Right lung (tissue), 10 donors: ENCODE data around the gene CNN2. TPM values are rescaled to one million over a fixed set of nuclear protein-coding genes. Genes with fewer than 3 reads are reported as not detected.

Experiments used
- DNase-seq, 2 donors: peaks; one replicate each; pipeline ENCODE4 v3.0.0-alpha.2; 2013
- long read RNA-seq, 8 donors: transcript quantifications; one replicate each; lab custom pipeline, GENCODE V29; 2026
- polyA plus RNA-seq, 5 donors: library from polyadenylated mRNA; unstranded; fragments of 120-200 nt; gene quantifications; one replicate each; pipeline versions ENCODE4 v1.2.1 to v1.2.3, GENCODE V29; 2013; ENCODE audit warnings: inconsistent platforms in 1 of 5, low replicate concordance in 1 of 5; ENCODE audit not compliant: insufficient read length in 5 of 5, insufficient read depth in 1 of 5

CNN2 gene
- 100 to 1,000 TPM; 128 to 196 (median 157) TPM for polyA plus RNA-seq
- long read RNA-seq, donor 1, transcript CNN2-206 (1 exons, 2,266 nt), result major isoform, 115 of 162 reads
- long read RNA-seq, donor 1, transcript CNN2-201 (7 exons, 2,179 nt), result minor isoform, 34 of 162 reads
- long read RNA-seq, donor 1, partial matches to known transcripts, result 6 of 162 reads
- long read RNA-seq, donor 1, other reads (novel, unspliced or antisense), result 0 of 162 reads
- long read RNA-seq, donor 2, transcript CNN2-206 (1 exons, 2,266 nt), result major isoform, 40 of 60 reads
- long read RNA-seq, donor 2, transcript CNN2-201 (7 exons, 2,179 nt), result minor isoform, 17 of 60 reads
- long read RNA-seq, donor 2, partial matches to known transcripts, result 0 of 60 reads
- long read RNA-seq, donor 2, other reads (novel, unspliced or antisense), result 0 of 60 reads
- long read RNA-seq, donor 3, transcript CNN2-201 (7 exons, 2,179 nt), result minor isoform, 37 of 145 reads
- long read RNA-seq, donor 3, transcript CNN2-206 (1 exons, 2,266 nt), result major isoform, 107 of 145 reads
- long read RNA-seq, donor 3, partial matches to known transcripts, result 0 of 145 reads
- long read RNA-seq, donor 3, other reads (novel, unspliced or antisense), result 0 of 145 reads
- long read RNA-seq, donor 4, transcript CNN2-206 (1 exons, 2,266 nt), result major isoform, 74 of 110 reads
- long read RNA-seq, donor 4, transcript CNN2-201 (7 exons, 2,179 nt), result minor isoform, 35 of 110 reads
- long read RNA-seq, donor 4, partial matches to known transcripts, result 0 of 110 reads
- long read RNA-seq, donor 4, other reads (novel, unspliced or antisense), result 0 of 110 reads
- long read RNA-seq, donor 5, transcript CNN2-206 (1 exons, 2,266 nt), result major isoform, 91 of 151 reads
- long read RNA-seq, donor 5, transcript CNN2-201 (7 exons, 2,179 nt), result minor isoform, 47 of 151 reads
- long read RNA-seq, donor 5, partial matches to known transcripts, result 6 of 151 reads
- long read RNA-seq, donor 5, other reads (novel, unspliced or antisense), result 0 of 151 reads
- long read RNA-seq, donor 6, transcript CNN2-201 (7 exons, 2,179 nt), result minor isoform, 65 of 210 reads
- long read RNA-seq, donor 6, transcript CNN2-206 (1 exons, 2,266 nt), result major isoform, 141 of 210 reads
- long read RNA-seq, donor 6, partial matches to known transcripts, result 0 of 210 reads
- long read RNA-seq, donor 6, other reads (novel, unspliced or antisense), result 0 of 210 reads
- long read RNA-seq, donor 7, transcript CNN2-206 (1 exons, 2,266 nt), result major isoform, 110 of 148 reads
- long read RNA-seq, donor 7, transcript CNN2-201 (7 exons, 2,179 nt), result minor isoform, 34 of 148 reads
- long read RNA-seq, donor 7, partial matches to known transcripts, result 0 of 148 reads
- long read RNA-seq, donor 7, other reads (novel, unspliced or antisense), result 0 of 148 reads
- long read RNA-seq, donor 8, transcript CNN2-206 (1 exons, 2,266 nt), result major isoform, 27 of 53 reads
- long read RNA-seq, donor 8, transcript CNN2-201 (7 exons, 2,179 nt), result minor isoform, 26 of 53 reads
- long read RNA-seq, donor 8, partial matches to known transcripts, result 0 of 53 reads
- long read RNA-seq, donor 8, other reads (novel, unspliced or antisense), result 0 of 53 reads

DNA sequence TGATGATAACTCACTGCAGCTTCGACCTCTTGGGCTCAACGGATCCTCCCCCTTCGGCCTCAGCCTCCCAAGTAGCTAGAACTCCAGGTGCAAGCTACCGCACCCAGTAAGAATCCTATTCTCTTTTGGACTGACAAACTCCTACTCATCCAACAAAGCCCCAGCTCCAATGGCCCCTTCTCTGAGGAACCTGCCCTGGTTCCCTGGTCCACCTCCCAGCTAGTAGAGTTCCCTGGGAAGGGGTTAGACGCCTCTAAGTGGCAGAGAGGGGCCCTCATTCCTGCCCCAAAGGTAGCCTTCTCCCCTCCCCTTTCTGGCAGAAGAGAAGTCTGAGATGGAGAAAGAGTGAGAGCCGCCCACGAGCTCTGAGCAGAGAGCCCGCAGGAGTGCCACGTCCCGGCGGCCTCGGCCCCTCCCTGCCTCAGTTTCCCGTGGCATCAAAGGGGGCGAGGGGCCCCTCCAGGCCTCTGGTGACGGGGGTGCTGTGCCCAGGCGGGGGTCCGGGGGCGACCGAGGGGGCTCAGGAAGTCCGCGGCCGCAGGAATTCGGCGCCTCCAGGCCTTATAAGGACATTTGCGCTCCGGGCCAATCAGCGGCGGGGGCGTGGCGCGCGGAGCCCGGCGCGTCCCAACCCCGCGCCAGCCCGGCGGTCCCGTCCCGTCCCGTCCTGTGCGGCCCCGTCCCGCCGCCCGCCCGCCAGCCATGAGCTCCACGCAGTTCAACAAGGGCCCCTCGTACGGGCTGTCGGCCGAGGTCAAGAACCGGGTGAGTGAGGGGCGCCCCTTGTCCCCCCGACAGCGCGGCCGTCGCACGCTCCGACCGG is at the start of gene CNN2:
TSS of gene CNN2 (plus strand) at position 649 of the 823 bp plus-strand sequence. CDS start at position 703, 54 bp downstream.
- peak; percentile 85 to 88 for DNase-seq

DNA sequence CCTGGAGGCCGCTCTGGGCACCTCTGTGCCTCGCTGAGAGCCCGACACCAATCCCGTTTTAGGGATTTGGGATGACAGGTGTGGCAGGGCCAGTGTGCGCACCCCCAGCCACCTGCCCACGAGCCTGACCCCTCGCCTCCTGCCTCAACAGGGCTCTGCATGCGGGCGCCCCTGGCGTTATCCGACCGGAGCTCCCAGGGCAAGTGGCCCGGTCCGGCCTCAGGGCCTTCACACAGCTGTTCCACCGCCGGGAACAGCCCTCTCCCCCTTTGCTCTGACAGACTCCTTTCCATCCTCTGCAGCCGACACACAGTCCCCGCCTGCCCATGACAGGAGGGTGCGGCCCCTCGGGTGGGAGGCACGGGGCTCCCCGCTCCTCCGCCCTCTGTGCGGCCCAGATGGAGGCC is 49.3 kb upstream of the CNN2 start:
- DNase-seq, result no peak

GRCh38 chr19:979318-979741 is 47.1 kb upstream of the CNN2 start:
- no peak for DNase-seq

DNA sequence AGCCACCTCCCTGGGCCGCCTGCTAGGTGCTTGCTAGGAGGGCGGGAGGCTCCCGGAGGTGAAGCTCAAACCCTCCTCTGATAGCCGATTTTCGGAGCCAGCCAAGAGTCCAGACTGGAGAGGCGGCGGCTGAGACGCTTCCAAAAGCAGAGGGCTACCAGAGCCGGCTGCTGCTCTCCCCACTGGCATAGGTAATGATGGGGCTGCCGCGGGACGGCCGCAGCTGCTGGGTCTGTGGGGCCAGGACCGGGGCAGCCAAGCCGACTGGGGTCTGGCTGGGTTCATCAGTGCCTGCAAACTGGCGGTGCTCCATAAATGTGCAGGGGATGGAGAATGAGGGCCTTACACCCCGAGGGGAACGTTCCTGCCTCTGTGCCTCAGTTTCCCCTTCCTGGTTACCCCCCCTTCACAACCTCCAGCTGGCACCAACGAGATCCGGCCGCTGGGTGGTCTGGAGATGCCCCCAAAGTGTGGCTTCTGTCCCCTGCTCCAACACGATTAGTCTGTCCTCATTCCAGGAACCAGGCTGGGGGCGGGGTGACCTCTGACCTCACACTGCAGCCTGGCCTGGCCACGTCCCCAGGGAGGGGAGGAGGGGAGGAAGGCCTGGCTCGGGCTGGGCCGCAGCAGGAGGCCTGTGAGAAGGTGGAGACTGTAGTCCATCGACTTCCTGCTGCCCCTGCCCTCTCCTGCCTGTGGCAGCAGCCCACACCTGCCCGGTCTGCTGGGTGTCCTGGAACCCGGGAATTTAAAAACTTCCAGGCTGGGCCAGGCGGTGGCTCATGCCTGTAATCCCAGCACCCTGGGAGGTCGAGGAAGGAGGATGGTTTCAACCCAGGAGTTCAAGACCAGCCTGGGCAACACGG is 46.0 kb upstream of the CNN2 start:
- no peak for DNase-seq

DNA sequence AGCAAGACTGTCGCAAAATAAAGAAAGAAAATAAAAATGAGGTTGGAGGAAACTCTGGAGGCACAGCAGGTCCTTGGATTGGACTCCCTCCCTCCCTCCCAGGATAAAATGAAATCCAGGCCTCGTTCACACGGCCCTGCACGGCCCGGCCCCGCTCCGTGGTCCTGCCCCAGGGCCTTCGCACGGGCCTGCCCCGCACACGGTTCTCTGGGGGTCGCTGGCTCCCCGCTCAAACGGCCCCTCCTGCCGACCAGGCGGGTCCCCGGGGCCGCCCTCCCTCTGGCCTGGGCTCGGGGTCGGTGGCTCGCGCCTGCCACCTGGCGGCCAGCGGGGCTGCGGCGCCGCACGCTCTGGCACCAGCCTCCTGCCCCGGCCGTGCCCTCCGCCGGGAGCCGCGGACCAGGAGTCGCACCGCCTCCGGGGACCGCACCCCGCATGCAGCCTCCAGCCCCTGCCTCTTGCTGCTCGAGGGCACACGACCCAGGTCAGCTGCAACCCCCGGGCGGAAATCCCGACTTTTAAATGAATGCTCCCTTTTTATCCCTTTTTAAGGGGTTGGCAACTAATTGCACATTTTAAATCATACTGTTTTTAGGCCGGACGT is 43.7 kb upstream of the CNN2 start:
- DNase-seq, result peak; percentile 67 to 71

- DNase-seq, result peak; percentile 87 to 88
These were observed 42.0 kb upstream of the CNN2 start, which contains the start of gene WDR18 for GRCh38 chr19:984165-984967. WDR18 (plus strand) TSS chr19:984345; CDS start chr19:984354, 9 bp downstream.

GRCh38 chr19:986083-986482 is 40.3 kb upstream of the CNN2 start:
- no peak for DNase-seq

- DNase-seq, result no peak
These were observed 38.3 kb upstream of the CNN2 start for GRCh38 chr19:988081-988480.

GRCh38 chr19:988510-988909 is 37.9 kb upstream of the CNN2 start:
- DNase-seq, result no peak

- no peak for DNase-seq
These were observed 36.9 kb upstream of the CNN2 start for GRCh38 chr19:989381-990081.

GRCh38 chr19:990119-990571 is 36.3 kb upstream of the CNN2 start:
- no peak for DNase-seq

- DNase-seq, result no peak
These were observed 35.7 kb upstream of the CNN2 start for GRCh38 chr19:990746-991145.

DNA sequence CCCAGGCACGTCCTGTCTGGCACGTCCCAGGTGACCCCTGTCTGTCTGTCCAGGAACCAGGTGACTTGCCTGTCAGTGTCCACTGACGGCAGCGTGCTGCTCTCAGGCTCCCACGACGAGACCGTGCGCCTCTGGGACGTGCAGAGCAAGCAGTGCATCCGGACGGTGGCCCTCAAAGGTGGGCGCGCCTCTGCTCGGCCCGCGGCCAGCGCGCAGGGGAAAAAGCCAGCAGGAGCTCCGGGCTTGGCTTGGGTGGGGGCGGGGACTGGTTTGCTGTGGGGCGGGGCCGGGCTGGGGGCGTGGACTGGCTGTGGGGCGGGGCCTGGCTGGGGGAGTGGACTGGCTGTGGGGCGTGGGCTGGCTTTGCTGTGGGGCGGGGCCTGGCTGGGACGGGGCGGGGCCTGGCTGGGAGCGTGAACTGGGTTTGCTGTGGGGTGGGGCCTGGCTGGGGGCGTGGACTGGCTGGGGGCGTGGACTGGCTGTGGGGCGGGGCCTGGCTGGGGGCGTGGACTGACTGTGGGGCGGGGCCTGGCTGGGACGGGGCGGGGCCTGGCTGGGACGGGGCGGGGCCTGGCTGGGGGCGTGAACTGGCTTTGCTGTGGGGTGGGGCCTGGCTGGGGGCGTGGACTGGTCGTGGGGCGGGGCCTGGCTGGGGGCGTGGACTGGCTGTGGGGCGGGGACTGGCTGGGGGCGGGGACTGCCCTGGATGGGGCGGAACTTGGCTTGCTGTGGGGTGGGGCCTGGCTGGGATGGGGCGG is 35.1 kb upstream of the CNN2 start:
- DNase-seq, result no peak

DNA sequence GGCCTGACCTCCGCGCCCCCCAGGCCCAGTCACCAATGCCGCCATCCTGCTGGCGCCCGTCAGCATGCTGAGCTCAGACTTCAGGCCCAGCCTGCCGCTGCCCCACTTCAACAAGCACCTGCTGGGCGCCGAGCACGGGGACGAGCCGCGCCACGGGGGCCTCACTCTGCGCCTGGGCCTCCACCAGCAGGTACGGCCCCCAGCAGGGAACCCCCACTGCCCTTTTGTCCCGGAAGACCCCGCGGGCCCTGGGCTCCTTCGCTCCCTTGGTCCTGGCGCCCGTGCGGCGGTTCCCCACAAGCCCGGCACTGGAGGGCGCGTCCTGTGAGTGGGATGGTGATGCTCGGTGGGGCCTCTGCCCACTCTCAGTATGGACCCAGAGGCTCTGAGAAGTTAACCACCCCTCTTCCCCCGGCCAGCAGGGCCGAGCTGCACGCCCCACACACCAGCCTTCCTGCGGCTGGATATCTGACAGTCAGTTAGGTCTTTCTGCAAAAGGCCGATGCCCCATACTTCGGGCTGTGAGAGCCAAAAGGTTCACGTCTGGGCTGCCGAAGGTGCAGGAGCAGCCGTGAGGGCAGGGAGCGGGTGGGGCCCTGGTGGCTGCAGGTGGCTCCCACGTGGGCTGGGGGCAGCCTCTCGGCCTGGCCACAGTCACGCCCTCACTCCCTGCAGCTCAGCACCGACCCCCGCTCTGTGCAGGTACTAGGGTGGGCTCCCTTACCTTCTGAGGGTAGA is 34.3 kb upstream of the CNN2 start:
- DNase-seq, result no peak

DNA sequence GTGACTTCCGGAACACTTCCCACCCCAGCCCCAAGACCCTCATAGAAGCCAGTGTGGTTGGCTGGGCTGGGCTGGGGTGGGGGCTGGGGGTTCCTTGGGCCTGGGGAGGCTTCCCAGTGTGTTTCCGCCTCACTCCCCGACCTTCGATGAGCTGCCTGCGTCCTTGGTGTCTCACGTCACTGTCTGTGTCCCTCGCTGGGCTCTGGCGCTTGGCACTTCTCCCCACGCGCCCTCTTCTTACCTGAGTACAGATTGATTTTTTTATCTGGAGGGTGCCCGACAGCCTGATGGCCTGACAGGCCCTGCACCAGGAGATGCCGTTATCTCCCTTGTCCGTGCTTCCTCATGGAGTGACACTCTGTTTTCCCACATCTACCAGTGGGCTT is 33.7 kb upstream of the CNN2 start:
- no peak for DNase-seq
